Measurements from ENCODE around the gene RGR.
A peak's percentile ranks its signal among the peaks of the same experiment; 100 is the strongest.

RGR gene

GRCh38 chr10:84232376-84232775, 12.5 kb upstream of the RGR start:
- no peak for DNase-seq (ENCODE audit: low spot score)
- no peak for TF ChIP-seq CTCF (IDR thresholded peaks at IDR 0.05)
- Histone ChIP-seq H3K4me3 (no peak overlapping the region), H3K27ac (no peak overlapping the region)

GRCh38 chr10:84233940-84234339, 10.9 kb upstream of the RGR start:
- TF ChIP-seq CTCF (IDR thresholded peaks at IDR 0.05), result no peak
- peak; percentile 67 for DNase-seq (ENCODE audit: low spot score)
- Histone ChIP-seq H3K4me3 (no peak overlapping the region), H3K27ac (no peak overlapping the region)

- DNase-seq (ENCODE audit: low spot score), result peak; percentile 9
- TF ChIP-seq CTCF (IDR thresholded peaks at IDR 0.05), result no peak
- Histone ChIP-seq H3K27ac (no peak overlapping the region), H3K4me3 (no peak overlapping the region)
Observed at GRCh38 chr10:84234479-84234878, 10.4 kb upstream of the RGR start.

GRCh38 chr10:84235096-84235495, 9.8 kb upstream of the RGR start:
- Histone ChIP-seq H3K4me3 (no peak overlapping the region), H3K27ac (no peak overlapping the region)
- no peak for TF ChIP-seq CTCF (IDR thresholded peaks at IDR 0.05)
- DNase-seq (ENCODE audit: low spot score), result peak; percentile 3

- Histone ChIP-seq H3K27ac (no peak overlapping the region), H3K4me3 (no peak overlapping the region)
- peak; percentile 17 for DNase-seq (ENCODE audit: low spot score)
- no peak for TF ChIP-seq CTCF (IDR thresholded peaks at IDR 0.05)
Observed at GRCh38 chr10:84236807-84237198, 8.1 kb upstream of the RGR start.

GRCh38 chr10:84237199-84238051, 7.4 kb upstream of the RGR start:
- no peak overlapping the region for H3K27ac ChIP-seq
- TF ChIP-seq CTCF (IDR thresholded peaks at IDR 0.05), result no peak
- no peak overlapping the region for H3K4me3 ChIP-seq
- peak; percentile 46 for DNase-seq (ENCODE audit: low spot score)

GRCh38 chr10:84238909-84239308, 5.9 kb upstream of the RGR start:
- Histone ChIP-seq H3K27ac (no peak overlapping the region), H3K4me3 (no peak overlapping the region)
- no peak for TF ChIP-seq CTCF (IDR thresholded peaks at IDR 0.05)
- no peak for DNase-seq (ENCODE audit: low spot score)

Data from coronary artery (tissue), 2 donors.